Erythroblast (primary cell): Measurements from ENCODE around the gene MED20.

Experiments
- GATA1 ChIP-seq: IDR thresholded peaks from 2 replicates; pipeline ENCODE4 v1.6.1; 2011; ENCODE audit warnings: low read depth, mild to moderate bottlenecking, control low read depth, low read length, moderate library complexity
- POLR2A ChIP-seq: IDR thresholded peaks from 2 replicates; pipeline ENCODE4 v1.6.1; 2011; ENCODE audit warnings: mild to moderate bottlenecking, low read length

- TF ChIP-seq POLR2A (no peak), GATA1 (no peak)
Observed at GRCh38 chr6:41858703-41859102, 62.2 kb downstream of the MED20 start.
